Left renal pelvis (tissue), 4 donors: Measurements from ENCODE around the gene SUPT4H1. TPM values are rescaled to one million over a fixed set of nuclear protein-coding genes. Genes with fewer than 3 reads are reported as not detected.
"Not testable (repeated sequence)": the region's sequence is repeated elsewhere in the genome, so short reads cannot be mapped to it uniquely, and the experiment has no call there.

Experiments used
- DNase-seq, 4 donors: peaks; one replicate each; pipeline ENCODE4 v3.0.0-alpha.2; 2013; ENCODE audit warnings: low read depth in 4 of 4, low spot score in 3 of 4
- polyA plus RNA-seq, 4 donors: library from polyadenylated mRNA; unstranded; fragments of 120-200 nt; gene quantifications; one replicate each; pipeline ENCODE4 v1.2.1, GENCODE V29; 2013; ENCODE audit not compliant: insufficient read length in 4 of 4

Gene SUPT4H1
- polyA plus RNA-seq, 4 donors: 105 to 152 (median 127) TPM

- no peak for DNase-seq
Measured at GRCh38 chr17:58343131-58343530, 8.9 kb downstream of the SUPT4H1 start.

- DNase-seq: no peak
Measured at GRCh38 chr17:58341861-58342475, 10.0 kb downstream of the SUPT4H1 start.

- DNase-seq: not testable (repeated sequence)
Measured at GRCh38 chr17:58341136-58341860, 10.7 kb downstream of the SUPT4H1 start.

GRCh38 chr17:58340405-58340876 is 11.6 kb downstream of the SUPT4H1 start:
- no peak for DNase-seq

- DNase-seq: no peak
Measured at GRCh38 chr17:58339755-58340404, 12.1 kb downstream of the SUPT4H1 start.

- DNase-seq: no peak
Measured at GRCh38 chr17:58338841-58339754, 12.9 kb downstream of the SUPT4H1 start.

- no peak for DNase-seq
Measured at GRCh38 chr17:58338454-58338840, 13.6 kb downstream of the SUPT4H1 start.

GRCh38 chr17:58337600-58338453 is 14.2 kb downstream of the SUPT4H1 start:
- DNase-seq: no peak

GRCh38 chr17:58337210-58337599 is 14.8 kb downstream of the SUPT4H1 start:
- DNase-seq: no peak

- no peak for DNase-seq
Measured at GRCh38 chr17:58336456-58337209, 15.4 kb downstream of the SUPT4H1 start.

GRCh38 chr17:58335779-58336455 is 16.1 kb downstream of the SUPT4H1 start:
- DNase-seq: no peak

GRCh38 chr17:58335061-58335731 is 16.8 kb downstream of the SUPT4H1 start:
- DNase-seq: no peak

GRCh38 chr17:58334661-58335060 is 17.3 kb downstream of the SUPT4H1 start:
- no peak for DNase-seq

GRCh38 chr17:58334256-58334655 is 17.7 kb downstream of the SUPT4H1 start:
- no peak for DNase-seq

- DNase-seq: no peak
Measured at GRCh38 chr17:58333736-58334207, 18.2 kb downstream of the SUPT4H1 start.

- no peak for DNase-seq
Measured at GRCh38 chr17:58332778-58333735, 18.9 kb downstream of the SUPT4H1 start.
